Activated naive CD4-positive, alpha-beta T cell treated with anti-CD3 and anti-CD28 coated beads, Interleukin-2, amount 50 U/mL, for 24 hours (primary cell): Measurements from ENCODE around the gene EPHA2.
"Not testable (repeated sequence)": the region's sequence is repeated elsewhere in the genome, so short reads cannot be mapped to it uniquely, and the experiment has no call there.

Experiments used
- H3K27ac Mint-ChIP-seq: one replicate; pipeline ENCODE4 v1.8.0; 2021; ENCODE audit warnings: mild to moderate bottlenecking, mixed read lengths
- H3K27me3 Mint-ChIP-seq: one replicate; pipeline ENCODE4 v1.8.0; 2021; ENCODE audit warnings: mixed read lengths
- H3K36me3 Mint-ChIP-seq: one replicate; pipeline ENCODE4 v1.8.0; 2021; ENCODE audit warnings: mixed read lengths
- H3K4me1 Mint-ChIP-seq: one replicate; pipeline ENCODE4 v1.8.0; 2021; ENCODE audit warnings: mixed read lengths
- H3K4me3 Mint-ChIP-seq: one replicate; pipeline ENCODE4 v1.8.0; 2021; ENCODE audit warnings: mild to moderate bottlenecking, mixed read lengths
- H3K9me3 Mint-ChIP-seq: one replicate; pipeline ENCODE4 v1.8.0; 2021; ENCODE audit warnings: mixed read lengths

EPHA2 gene

DNA sequence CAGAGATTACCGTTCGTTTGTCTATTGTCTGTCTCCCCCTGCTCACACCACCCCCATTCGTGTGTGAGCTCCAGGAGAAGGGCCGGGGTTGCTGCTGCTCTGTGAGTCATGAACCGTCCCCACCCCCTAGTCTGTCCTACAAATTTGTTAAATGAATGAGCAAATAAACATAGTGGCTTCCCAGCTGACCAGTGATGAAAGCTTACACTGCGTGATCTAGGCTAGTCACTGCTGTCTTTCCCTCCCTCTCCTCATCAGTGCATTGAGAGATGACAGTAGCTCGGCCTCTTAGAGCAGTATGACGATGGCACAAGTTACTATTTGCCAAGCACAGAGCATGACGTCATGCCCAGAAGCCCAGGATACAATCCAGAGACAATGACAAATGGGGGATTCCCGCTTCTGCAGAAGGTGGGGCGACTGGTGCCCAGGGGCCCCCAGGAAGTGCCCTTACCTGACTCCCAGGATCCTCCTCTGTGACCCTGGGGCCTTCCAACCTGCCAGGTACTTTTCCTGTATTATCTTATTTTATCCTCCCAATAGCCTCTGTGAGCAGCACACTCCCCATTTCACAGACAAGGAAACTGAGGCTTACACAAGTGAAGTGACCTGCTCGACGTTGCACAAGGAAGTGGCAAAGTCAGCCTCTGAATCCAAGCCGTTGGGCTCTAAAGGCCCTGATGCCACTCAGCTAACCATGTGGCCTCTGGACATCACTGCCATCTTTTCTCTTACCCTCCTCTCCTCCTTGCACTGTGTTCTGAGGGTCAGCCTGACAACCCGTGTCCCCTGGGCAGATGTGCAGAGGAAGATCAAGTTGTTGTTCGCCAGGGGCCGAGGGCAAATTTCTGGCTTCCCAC, 8.6 kb upstream of the EPHA2 start:
- H3K27ac Mint-ChIP-seq = peak overlapping the region; percentile 37
- H3K9me3 Mint-ChIP-seq = no peaks in the 10 kb centered on the region
- no peak overlapping the region for H3K4me3 Mint-ChIP-seq
- peaks cover 71% of the 10 kb centered on the region for H3K4me1 Mint-ChIP-seq
- no peaks in the 10 kb centered on the region for H3K27me3 Mint-ChIP-seq
- no peaks in the 10 kb centered on the region for H3K36me3 Mint-ChIP-seq

DNA sequence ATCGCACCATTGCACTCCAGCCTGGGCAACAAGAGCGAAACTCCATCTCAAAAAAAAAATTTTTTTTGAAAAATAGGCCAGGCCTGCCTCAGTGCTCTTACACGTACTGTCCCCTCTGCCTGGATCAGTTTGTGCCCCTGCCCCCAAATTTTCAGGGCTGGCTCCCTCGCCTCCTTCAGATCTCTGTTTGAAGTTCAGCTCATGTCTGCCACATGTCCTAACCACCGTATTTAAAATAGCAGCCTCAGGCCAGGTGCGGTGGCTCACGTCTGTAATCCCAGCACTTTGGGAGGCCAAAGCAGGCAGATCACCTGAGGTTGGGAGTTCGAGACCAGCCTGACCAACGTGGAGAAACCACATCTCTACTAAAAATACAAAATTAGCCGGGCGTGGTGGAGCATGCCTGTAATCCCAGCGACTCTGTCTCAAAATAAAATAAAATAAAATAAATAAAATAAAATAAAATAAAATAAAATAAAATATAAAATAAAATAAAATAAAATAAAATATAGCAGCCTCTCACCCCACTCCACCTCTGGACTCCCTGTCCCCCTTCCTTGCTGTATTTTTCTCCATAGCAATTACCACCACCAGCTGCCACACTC, 7.8 kb upstream of the EPHA2 start:
- not testable (repeated sequence) for H3K9me3 Mint-ChIP-seq, H3K36me3 Mint-ChIP-seq, H3K4me3 Mint-ChIP-seq, H3K27me3 Mint-ChIP-seq
- peak overlapping the region; percentile 53 for H3K27ac Mint-ChIP-seq
- peaks cover 69% of the 10 kb centered on the region for H3K4me1 Mint-ChIP-seq

DNA sequence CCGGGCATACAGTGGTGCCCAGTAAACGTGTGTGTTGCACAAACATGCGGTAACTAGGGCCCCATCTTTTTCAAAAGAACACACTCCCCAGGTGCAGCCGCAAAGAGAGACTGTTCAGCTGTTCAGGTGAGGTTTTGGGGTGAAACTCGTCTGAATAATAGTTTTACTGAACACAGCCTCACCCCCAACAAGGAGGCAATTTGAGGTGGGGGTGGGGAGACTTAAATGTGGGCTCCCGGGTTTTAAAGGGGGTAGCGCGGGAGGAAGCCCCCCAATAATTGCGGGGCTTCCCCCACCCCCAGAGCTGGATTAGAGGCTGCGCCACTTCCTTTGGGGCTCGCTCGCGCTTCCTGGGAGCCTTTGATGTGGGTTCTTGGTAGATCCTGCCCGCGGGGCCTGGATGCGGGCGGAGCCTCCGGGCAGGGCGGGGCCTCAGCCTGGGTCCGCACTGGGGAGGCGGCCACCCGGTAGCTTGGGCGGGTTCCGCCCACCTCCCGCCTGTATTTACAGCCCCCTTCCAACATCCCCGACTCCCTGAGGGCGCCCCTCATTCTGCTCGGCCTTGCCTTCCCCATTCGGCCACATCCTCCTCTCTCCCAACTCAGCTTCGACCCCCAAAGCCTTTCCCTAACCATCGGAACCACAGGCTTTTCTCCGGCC, 6.4 kb upstream of the EPHA2 start:
- peaks cover 75% of the 10 kb centered on the region for H3K4me1 Mint-ChIP-seq
- no peak overlapping the region for H3K27ac Mint-ChIP-seq
- H3K9me3 Mint-ChIP-seq = no peaks in the 10 kb centered on the region
- no peaks in the 10 kb centered on the region for H3K27me3 Mint-ChIP-seq
- peak overlapping the region; percentile 74 for H3K4me3 Mint-ChIP-seq
- H3K36me3 Mint-ChIP-seq = no peaks in the 10 kb centered on the region

DNA sequence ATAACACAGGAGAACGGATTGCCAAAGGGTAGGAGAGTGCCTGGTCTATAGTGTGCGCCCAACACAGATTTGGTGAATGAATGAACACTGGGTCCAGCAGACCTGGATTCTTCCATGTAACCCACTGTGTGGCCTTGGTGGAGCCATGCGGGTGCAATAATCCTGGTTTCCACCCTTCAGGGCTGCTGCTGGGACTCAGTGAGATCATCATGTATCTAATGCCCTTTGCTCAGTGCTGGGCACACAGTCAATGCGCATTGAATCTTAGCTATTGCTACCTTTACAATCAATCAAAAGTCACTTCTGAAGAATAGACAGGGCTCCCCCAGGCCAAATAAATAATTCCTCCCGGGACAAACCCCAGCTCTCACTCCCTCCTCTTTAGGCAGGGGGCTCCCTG, 5.8 kb upstream of the EPHA2 start:
- Mint-ChIP-seq H3K27ac (peak overlapping the region; percentile 25), H3K9me3 (no peaks in the 10 kb centered on the region), H3K4me3 (peak overlapping the region; percentile 53), H3K4me1 (peaks cover 78% of the 10 kb centered on the region), H3K27me3 (no peaks in the 10 kb centered on the region), H3K36me3 (no peaks in the 10 kb centered on the region)

DNA sequence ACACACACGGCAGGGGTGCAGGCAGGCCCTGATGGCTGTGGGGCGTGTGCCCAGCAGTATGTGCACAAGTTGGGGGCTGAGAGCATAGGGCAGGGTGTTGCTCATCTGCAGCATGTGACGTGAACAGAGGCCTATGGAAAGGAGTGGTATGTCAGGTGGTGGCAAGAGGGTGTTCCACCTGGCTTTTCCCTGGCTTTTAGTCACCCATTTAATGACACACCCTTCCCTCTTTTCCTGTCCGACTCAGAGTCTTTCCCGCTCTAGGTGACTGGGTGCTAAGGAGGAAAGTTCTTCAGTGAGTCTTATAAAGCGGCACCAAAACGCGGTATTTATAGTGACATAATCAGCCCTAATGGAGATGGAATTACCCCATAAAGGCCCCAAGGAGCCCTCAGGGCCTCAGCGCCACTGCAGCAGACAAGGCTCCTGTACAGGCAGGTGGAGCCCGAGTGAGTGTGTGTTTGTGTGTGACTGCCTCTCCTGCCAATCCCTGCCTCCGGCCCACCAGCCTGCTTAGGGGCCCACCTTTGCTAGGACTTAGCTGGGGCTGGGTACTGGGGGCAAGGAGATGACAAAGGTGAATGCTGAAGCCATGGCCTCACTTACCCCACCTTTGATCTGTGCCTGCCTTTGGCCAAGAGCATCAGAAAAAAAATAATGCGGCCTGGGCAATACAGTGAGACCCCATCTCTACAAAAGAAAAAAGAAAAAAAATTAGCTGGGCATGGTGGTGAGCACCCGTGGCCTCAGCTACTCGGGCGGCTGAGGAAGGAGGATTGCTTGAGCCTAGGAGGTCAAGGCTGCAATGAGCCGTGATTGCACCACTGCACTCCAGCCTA, 3.3 kb upstream of the EPHA2 start:
- H3K27ac Mint-ChIP-seq = peak overlapping the region; percentile 43
- H3K36me3 Mint-ChIP-seq = no peaks in the 10 kb centered on the region
- peaks cover 67% of the 10 kb centered on the region for H3K4me1 Mint-ChIP-seq
- H3K9me3 Mint-ChIP-seq = no peaks in the 10 kb centered on the region
- no peaks in the 10 kb centered on the region for H3K27me3 Mint-ChIP-seq
- peak overlapping the region; percentile 31 for H3K4me3 Mint-ChIP-seq

DNA sequence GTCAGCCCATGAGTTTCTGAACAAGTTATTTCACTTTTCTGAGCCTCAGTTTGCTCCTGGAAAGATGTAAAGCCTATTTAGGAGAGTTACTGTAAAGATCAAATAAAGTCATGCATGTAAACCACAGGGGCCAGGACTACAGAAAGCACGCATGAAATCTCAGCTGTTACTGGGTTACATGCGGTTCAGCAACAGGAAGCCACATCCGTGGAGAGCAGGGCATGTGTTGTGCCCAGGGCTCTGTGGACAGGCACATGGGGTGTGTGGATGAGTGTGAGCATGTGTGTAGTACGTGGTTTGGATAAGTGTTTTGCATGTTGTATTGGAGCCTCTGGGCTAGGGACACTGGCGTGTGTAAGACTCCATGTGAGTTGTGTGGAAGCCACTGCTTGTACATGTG, 2.2 kb upstream of the EPHA2 start:
- H3K4me3 Mint-ChIP-seq = no peak overlapping the region
- H3K27me3 Mint-ChIP-seq = peaks cover 2% of the 10 kb centered on the region
- H3K9me3 Mint-ChIP-seq = no peaks in the 10 kb centered on the region
- no peak overlapping the region for H3K27ac Mint-ChIP-seq
- H3K4me1 Mint-ChIP-seq = peaks cover 58% of the 10 kb centered on the region
- H3K36me3 Mint-ChIP-seq = no peaks in the 10 kb centered on the region

DNA sequence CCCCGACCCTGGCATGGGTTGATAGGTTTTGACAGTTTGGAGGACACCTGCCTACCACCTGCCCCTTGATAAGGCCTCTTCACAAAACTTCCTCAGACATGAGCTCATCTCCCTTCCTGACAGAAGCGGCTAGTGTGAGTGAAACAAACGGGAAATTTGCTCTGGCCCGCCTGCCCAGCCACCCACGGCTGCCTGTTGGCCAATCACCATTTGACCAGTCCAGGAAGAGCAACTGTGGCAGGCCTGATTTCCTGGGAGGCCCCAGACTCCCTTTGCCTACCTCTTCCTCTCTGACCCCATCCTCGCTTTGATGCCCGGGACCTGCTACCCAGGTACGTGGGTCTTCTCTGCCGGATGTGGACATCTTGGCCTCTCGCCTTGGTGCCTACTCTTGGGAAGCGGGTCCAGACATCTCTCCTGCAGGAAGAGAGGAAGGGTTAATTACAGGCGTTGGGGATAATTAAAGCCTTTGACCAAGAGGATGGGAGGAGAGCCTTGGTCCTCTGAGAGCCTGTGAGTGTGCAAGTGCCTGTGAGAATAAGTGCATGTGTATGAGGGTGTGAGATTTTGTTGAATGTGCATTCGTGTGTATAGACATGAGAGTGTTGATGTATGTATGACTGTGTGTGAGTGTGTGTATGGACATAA, 1.1 kb upstream of the EPHA2 start:
- Mint-ChIP-seq H3K27me3 (peaks cover 2% of the 10 kb centered on the region), H3K4me3 (no peak overlapping the region), H3K9me3 (no peaks in the 10 kb centered on the region), H3K4me1 (peaks cover 49% of the 10 kb centered on the region), H3K27ac (no peak overlapping the region), H3K36me3 (no peaks in the 10 kb centered on the region)

DNA sequence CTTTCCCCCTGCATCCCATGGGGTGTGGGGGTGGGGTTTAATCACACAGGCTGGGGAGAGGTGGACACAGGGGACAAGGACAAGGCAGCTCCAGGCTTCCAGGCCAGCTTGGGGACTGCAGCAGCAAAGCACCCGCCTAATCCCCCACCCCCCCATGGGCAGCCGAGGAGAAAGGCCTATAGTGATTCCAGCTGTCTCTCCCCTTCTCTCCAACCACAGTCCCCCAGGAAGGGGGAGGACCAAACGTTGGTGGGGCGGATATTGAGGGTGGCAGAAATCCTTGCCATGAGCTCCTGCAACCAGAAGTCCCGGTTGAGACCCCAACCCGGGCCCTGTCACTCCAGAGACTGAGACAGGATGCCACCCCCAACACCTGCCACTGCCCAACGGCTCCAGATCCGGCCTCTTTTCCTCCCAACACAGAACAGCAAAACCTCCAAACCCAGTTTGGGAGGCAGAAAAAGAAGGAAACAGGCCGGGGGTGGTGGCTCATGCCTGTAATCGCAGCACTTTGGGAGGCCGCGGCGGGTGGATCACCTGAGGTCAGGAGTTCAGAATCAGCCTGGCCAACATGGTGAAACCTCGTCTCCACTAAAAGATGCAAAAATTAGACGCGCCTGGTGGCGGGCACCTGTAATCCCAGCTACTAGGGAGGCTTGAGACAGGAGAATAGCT, 1.7 kb downstream of the EPHA2 start:
- no peaks in the 10 kb centered on the region for H3K36me3 Mint-ChIP-seq
- peaks cover 2% of the 10 kb centered on the region for H3K27me3 Mint-ChIP-seq
- H3K9me3 Mint-ChIP-seq = no peaks in the 10 kb centered on the region
- H3K4me3 Mint-ChIP-seq = peak overlapping the region; percentile 55
- no peak overlapping the region for H3K27ac Mint-ChIP-seq
- peaks cover 40% of the 10 kb centered on the region for H3K4me1 Mint-ChIP-seq

DNA sequence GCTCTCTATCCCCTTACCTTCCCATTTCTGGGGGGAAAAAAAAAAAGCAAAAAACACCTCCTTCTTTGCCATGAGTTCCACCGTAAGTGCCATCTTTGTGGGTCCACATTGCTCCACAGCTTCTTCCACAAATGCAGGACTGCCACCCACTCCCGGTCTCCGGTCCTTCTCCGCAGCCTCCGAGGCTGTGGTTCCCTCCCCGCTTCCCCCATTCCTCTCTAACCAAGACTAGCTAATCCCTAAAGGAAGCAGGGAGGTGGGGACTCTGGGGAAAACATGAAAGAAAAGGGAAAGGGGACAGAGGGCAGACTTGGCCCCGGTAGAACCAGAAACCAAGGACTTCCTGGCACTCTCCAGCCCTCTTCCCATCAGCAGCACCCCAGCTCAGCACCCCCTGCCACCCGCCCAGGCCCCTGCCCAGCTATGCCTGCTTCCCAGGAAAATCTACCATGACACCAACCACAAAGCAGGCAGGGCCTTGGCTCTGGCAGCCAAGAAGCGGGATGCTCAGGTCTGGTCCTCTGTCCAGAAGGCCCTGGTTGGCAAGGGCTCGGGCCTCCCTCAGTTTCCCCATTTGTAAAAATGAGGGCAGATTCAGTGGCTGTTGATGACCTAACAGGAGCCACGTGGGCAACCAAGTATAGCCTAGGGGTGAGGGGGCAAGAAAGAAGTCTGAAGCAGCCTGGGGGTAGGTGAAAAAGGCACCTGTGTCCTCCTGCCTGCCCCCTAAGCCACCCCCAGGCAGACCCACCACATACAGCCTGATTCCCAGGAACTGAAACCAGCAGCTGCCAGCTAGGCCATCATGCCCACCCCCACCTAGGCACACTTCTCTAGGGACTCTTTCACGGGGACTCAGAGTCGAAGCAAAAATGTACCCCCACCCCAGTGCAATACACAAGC, 2.5 kb downstream of the EPHA2 start:
- peaks cover 33% of the 10 kb centered on the region for H3K4me1 Mint-ChIP-seq
- H3K4me3 Mint-ChIP-seq = no peak overlapping the region
- H3K9me3 Mint-ChIP-seq = no peaks in the 10 kb centered on the region
- H3K27me3 Mint-ChIP-seq = peaks cover 2% of the 10 kb centered on the region
- H3K27ac Mint-ChIP-seq = peak overlapping the region; percentile 62
- H3K36me3 Mint-ChIP-seq = no peaks in the 10 kb centered on the region

DNA sequence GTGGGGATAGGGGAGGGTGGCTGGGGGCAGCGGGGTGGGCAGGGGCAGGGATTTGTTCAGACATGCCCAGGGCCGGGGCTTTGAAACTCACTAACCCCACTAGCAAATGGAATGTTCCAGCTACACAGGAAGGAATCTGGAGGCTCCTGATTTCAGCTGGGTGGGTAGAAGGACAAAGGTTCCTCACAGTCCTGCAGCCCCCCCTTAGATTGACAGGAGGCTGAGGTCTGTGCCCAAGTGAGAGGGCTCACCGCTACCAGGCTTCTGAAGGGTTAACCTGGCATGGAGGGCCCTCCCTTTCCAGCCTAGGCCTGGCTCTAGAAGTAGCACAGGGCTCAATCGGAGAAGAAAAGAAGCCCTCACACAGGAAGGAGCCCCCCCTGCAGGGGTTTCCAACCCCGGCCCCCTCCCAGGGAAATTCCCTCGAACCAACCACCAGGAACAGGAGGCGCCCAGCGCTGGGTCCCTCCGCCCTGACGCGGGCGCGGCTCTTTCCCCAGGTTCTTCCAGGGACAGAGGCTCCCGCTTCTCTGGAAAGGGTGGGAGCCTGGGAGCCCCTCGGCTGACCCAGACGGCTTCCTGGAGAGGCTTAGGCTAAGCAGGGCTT, 3.3 kb downstream of the EPHA2 start:
- Mint-ChIP-seq H3K27ac (no peak overlapping the region), H3K36me3 (no peaks in the 10 kb centered on the region), H3K4me1 (peaks cover 26% of the 10 kb centered on the region), H3K9me3 (no peaks in the 10 kb centered on the region), H3K27me3 (peaks cover 2% of the 10 kb centered on the region), H3K4me3 (no peak overlapping the region)

DNA sequence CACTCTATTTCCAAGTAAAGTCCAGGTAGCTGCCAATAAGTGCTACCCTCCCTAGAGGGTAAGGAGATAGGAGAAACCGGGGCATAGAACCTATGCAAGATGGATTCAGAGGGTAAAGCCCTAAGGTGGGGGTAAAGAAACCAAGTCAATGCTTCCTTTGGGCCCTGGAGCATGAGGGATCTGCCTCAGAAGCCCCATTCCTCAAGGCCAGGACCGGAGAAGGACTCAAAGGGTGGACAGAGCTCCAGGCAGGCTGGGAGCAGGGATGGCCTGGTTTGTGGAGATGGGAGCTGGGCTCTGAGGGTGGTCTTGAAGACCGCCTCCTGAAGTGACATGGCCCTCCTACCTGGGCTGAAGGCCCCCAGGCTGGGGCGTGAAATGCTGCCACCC, 3.9 kb downstream of the EPHA2 start:
- H3K4me1 Mint-ChIP-seq = peaks cover 20% of the 10 kb centered on the region
- peaks cover 2% of the 10 kb centered on the region for H3K27me3 Mint-ChIP-seq
- no peak overlapping the region for H3K4me3 Mint-ChIP-seq
- no peaks in the 10 kb centered on the region for H3K9me3 Mint-ChIP-seq
- H3K36me3 Mint-ChIP-seq = no peaks in the 10 kb centered on the region
- no peak overlapping the region for H3K27ac Mint-ChIP-seq

DNA sequence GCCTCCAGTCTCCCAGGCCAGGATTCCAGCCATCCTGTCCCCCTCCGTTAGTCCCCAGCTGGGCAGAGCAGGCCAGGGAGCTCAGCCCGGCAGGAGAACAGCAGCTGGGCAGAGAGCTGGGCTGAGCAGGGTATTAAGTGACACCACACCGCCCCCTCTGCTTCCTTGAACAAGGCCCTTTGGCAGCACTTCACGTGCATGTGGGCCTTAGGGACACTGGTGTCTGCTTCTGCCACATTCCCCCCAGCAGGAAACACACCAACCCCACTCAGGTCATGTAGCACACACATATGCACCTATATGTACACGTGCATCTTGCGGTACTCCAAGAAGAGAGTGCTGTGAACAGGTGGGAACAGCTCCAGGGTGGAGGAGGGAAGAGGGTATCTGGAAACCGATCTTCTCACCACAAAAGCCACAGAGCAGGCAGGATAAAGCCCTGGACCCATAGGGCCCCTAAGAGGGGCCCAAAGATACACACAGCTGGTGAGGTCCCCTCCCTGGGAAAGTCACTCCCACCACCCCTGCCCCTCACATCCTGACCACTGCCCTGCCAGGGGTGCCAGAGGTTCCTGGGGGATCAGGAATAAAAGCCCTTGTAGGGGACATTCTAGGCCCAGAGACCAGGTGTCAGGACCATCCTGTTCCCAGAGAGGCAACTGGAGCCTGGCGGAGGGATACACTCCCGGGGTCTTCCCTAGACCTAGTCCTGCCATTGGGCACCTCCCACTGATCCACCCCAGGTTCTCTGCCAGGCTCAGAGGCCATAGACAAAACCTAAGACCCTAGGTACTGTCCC, 4.5 kb downstream of the EPHA2 start:
- Mint-ChIP-seq H3K36me3 (no peaks in the 10 kb centered on the region), H3K27ac (peak overlapping the region; percentile 68), H3K4me1 (peaks cover 14% of the 10 kb centered on the region), H3K4me3 (no peak overlapping the region), H3K27me3 (peaks cover 2% of the 10 kb centered on the region), H3K9me3 (no peaks in the 10 kb centered on the region)

DNA sequence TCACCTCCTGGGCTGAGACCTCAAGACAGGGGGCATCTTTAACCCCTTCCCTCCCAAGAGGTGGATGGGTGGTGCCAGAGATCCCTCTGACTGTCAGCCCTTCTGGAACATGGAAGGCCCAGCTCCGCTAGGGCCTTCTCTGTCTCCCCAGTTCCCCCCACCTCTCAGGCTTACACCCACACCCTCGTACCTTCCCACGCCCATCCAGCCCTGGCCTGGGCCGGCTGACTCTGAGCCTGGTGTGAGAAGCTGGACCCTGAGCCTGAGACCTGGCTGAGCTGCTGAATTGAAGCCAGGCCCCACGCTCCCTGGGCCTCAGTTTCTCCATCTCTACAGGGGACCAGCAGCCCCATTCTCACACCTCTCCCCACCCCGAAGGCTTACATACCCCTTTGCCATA, 5.4 kb downstream of the EPHA2 start:
- Mint-ChIP-seq H3K4me3 (no peak overlapping the region), H3K9me3 (no peaks in the 10 kb centered on the region), H3K36me3 (no peaks in the 10 kb centered on the region), H3K4me1 (peaks cover 8% of the 10 kb centered on the region), H3K27ac (no peak overlapping the region), H3K27me3 (peaks cover 2% of the 10 kb centered on the region)
